Progenitor cell of endocrine pancreas (in vitro differentiated cells): ENCODE measurements around the gene RHBDL1. TPM values are rescaled to one million over a fixed set of nuclear protein-coding genes. Genes with fewer than 3 reads are reported as not detected.

Experiments
- DNase-seq: peaks from one replicate; pipeline ENCODE4 v3.0.0; 2021; ENCODE audit warnings: low spot score; ENCODE audit not compliant: unreplicated experiment
- H3K27ac Mint-ChIP-seq: 2 replicates; pipeline ENCODE4 v1.8.0; 2021; ENCODE audit warnings: mild to moderate bottlenecking, moderate library complexity, mixed read lengths
- H3K27me3 Mint-ChIP-seq: 2 replicates; pipeline ENCODE4 v1.8.0; 2021; ENCODE audit warnings: mixed read lengths
- H3K36me3 Mint-ChIP-seq: 2 replicates; pipeline ENCODE4 v1.8.0; 2022; ENCODE audit warnings: mixed read lengths; ENCODE audit not compliant: insufficient read depth
- H3K4me1 Mint-ChIP-seq: 2 replicates; pipeline ENCODE4 v1.8.0; 2021; ENCODE audit warnings: low read depth, mixed read lengths
- H3K4me3 Mint-ChIP-seq: 2 replicates; pipeline ENCODE4 v1.8.0; 2021; ENCODE audit warnings: low read depth, mild to moderate bottlenecking, moderate library complexity, mixed read lengths
- H3K9me3 Mint-ChIP-seq: 2 replicates; pipeline ENCODE4 v1.8.0; 2021; ENCODE audit warnings: low read depth, mixed read lengths
- CTCF ChIP-seq: fragments of 200-600 bp; sonication (generic); IDR thresholded peaks from one replicate; pipeline ENCODE4 v1.5.0; 2021; ENCODE audit warnings: antibody characterized with exemption, mild to moderate bottlenecking; ENCODE audit not compliant: unreplicated experiment
- total RNA-seq: library from RNA; stranded (reverse); gene quantifications from 2 replicates; pipeline ENCODE4 v1.2.1, GENCODE V29; 2021

RHBDL1 gene
- total RNA-seq, 1 donor from 2014 or later = 5.2 TPM

GRCh38 chr16:628321-629061 lies 47.0 kb upstream of the RHBDL1 start:
- TF ChIP-seq CTCF = no peak
- Mint-ChIP-seq H3K36me3 (peaks cover 6% of the 10 kb centered on the region), H3K27me3 (no peaks in the 10 kb centered on the region), H3K4me1 (peaks cover 12% of the 10 kb centered on the region), H3K27ac (peak overlapping the region; percentile 96), H3K9me3 (no peaks in the 10 kb centered on the region), H3K4me3 (peak overlapping the region; percentile 57)
- no peak for DNase-seq

GRCh38 chr16:629185-629832 lies 46.2 kb upstream of the RHBDL1 start:
- peak; percentile 51 for DNase-seq
- no peaks in the 10 kb centered on the region for H3K27me3 Mint-ChIP-seq
- H3K36me3 Mint-ChIP-seq = peaks cover 6% of the 10 kb centered on the region
- peaks cover 13% of the 10 kb centered on the region for H3K4me1 Mint-ChIP-seq
- H3K4me3 Mint-ChIP-seq = peak overlapping the region; percentile 57
- H3K27ac Mint-ChIP-seq = peak overlapping the region; percentile 96
- no peak for TF ChIP-seq CTCF
- no peaks in the 10 kb centered on the region for H3K9me3 Mint-ChIP-seq

- H3K36me3 Mint-ChIP-seq = peaks cover 6% of the 10 kb centered on the region
- H3K27ac Mint-ChIP-seq = peak overlapping the region; percentile 96
- H3K4me1 Mint-ChIP-seq = peaks cover 14% of the 10 kb centered on the region
- H3K27me3 Mint-ChIP-seq = no peaks in the 10 kb centered on the region
- peak overlapping the region; percentile 55 for H3K4me3 Mint-ChIP-seq
- no peak for TF ChIP-seq CTCF
- no peaks in the 10 kb centered on the region for H3K9me3 Mint-ChIP-seq
- DNase-seq = no peak
Measured at GRCh38 chr16:629833-630248, 45.6 kb upstream of the RHBDL1 start.

GRCh38 chr16:630249-630814 lies 45.1 kb upstream of the RHBDL1 start:
- H3K27ac Mint-ChIP-seq = peak overlapping the region; percentile 96
- H3K27me3 Mint-ChIP-seq = no peaks in the 10 kb centered on the region
- DNase-seq = peak; percentile 31
- H3K4me3 Mint-ChIP-seq = peak overlapping the region; percentile 66
- peaks cover 6% of the 10 kb centered on the region for H3K36me3 Mint-ChIP-seq
- no peak for TF ChIP-seq CTCF
- peaks cover 14% of the 10 kb centered on the region for H3K4me1 Mint-ChIP-seq
- no peaks in the 10 kb centered on the region for H3K9me3 Mint-ChIP-seq

GRCh38 chr16:630815-631405 lies 44.6 kb upstream of the RHBDL1 start, which contains the start of gene WFIKKN1:
Gene WFIKKN1, plus strand, starts transcription at chr16:630985. Its CDS starts 269 bp downstream, at chr16:631254.
- Mint-ChIP-seq H3K4me3 (peak within 1 kb of the TSS; percentile 67), H3K27ac (peak within 1 kb of the TSS; percentile 96)

More at GRCh38 chr16:630815-631405, 44.6 kb upstream of the RHBDL1 start, which contains the start of gene WFIKKN1:
- Mint-ChIP-seq H3K27me3 (no peaks in the 10 kb centered on the region), H3K4me1 (peaks cover 14% of the 10 kb centered on the region), H3K9me3 (no peaks in the 10 kb centered on the region), H3K36me3 (peaks cover 6% of the 10 kb centered on the region)
- peak; percentile 73 for DNase-seq
- no peak for TF ChIP-seq CTCF
